Osteocyte (in vitro differentiated cells): ENCODE data around the gene CNTN1. TPM values are rescaled to one million over a fixed set of nuclear protein-coding genes. Genes with fewer than 3 reads are reported as not detected.

ENCODE experiments used
- DNase-seq: peaks from one replicate; pipeline ENCODE4 v3.0.0; 2021; ENCODE audit warnings: mixed read lengths; ENCODE audit not compliant: unreplicated experiment; ENCODE audit errors: extremely low spot score
- H3K27ac Mint-ChIP-seq: one replicate; pipeline ENCODE4 v1.8.0; 2021; ENCODE audit warnings: mild to moderate bottlenecking, mixed read lengths; ENCODE audit not compliant: unreplicated experiment
- H3K27me3 Mint-ChIP-seq: one replicate; pipeline ENCODE4 v1.8.0; 2021; ENCODE audit warnings: mixed read lengths; ENCODE audit not compliant: unreplicated experiment
- H3K36me3 Mint-ChIP-seq: one replicate; pipeline ENCODE4 v1.8.0; 2021; ENCODE audit warnings: mixed read lengths; ENCODE audit not compliant: unreplicated experiment
- H3K4me1 Mint-ChIP-seq: one replicate; pipeline ENCODE4 v1.8.0; 2021; ENCODE audit warnings: mixed read lengths; ENCODE audit not compliant: unreplicated experiment
- H3K4me3 Mint-ChIP-seq: one replicate; pipeline ENCODE4 v1.8.0; 2021; ENCODE audit warnings: mild to moderate bottlenecking, moderate library complexity, mixed read lengths; ENCODE audit not compliant: unreplicated experiment
- H3K9me3 Mint-ChIP-seq: one replicate; pipeline ENCODE4 v1.8.0; 2021; ENCODE audit warnings: mixed read lengths; ENCODE audit not compliant: unreplicated experiment
- CTCF ChIP-seq: fragments of 200-600 bp; sonication (generic); IDR thresholded peaks from 2 replicates; pipeline ENCODE4 v1.5.0; 2021; ENCODE audit warnings: antibody characterized with exemption, mild to moderate bottlenecking, moderate library complexity
- total RNA-seq: library from RNA; stranded (reverse); gene quantifications from 2 replicates; pipeline ENCODE4 v1.2.1, GENCODE V29; 2021

Gene CNTN1
- total RNA-seq, 1 donor from 2014 or later, result 1.8 TPM

GRCh38 chr12:40874868-40875267 lies 182.6 kb downstream of the CNTN1 start:
- Mint-ChIP-seq H3K27ac (no peak overlapping the region), H3K4me1 (no peaks in the 10 kb centered on the region), H3K36me3 (no peaks in the 10 kb centered on the region), H3K9me3 (no peaks in the 10 kb centered on the region), H3K27me3 (no peaks in the 10 kb centered on the region), H3K4me3 (no peak overlapping the region)
- no peak for TF ChIP-seq CTCF
- DNase-seq, result no peak

- H3K9me3 Mint-ChIP-seq, result no peaks in the 10 kb centered on the region
Measured at GRCh38 chr12:40889329-40889728, 197.1 kb downstream of the CNTN1 start.

GRCh38 chr12:40892528-40892927 lies 200.3 kb downstream of the CNTN1 start:
- no peaks in the 10 kb centered on the region for H3K36me3 Mint-ChIP-seq
- no peak overlapping the region for H3K27ac Mint-ChIP-seq
- H3K27me3 Mint-ChIP-seq, result no peaks in the 10 kb centered on the region
- DNase-seq, result no peak
- no peaks in the 10 kb centered on the region for H3K9me3 Mint-ChIP-seq
- TF ChIP-seq CTCF, result no peak
- H3K4me1 Mint-ChIP-seq, result no peaks in the 10 kb centered on the region
- H3K4me3 Mint-ChIP-seq, result no peak overlapping the region

More at GRCh38 chr12:40889329-40889728, 197.1 kb downstream of the CNTN1 start:
- Mint-ChIP-seq H3K36me3 (no peaks in the 10 kb centered on the region), H3K4me3 (no peak overlapping the region), H3K27me3 (no peaks in the 10 kb centered on the region), H3K4me1 (no peaks in the 10 kb centered on the region), H3K27ac (no peak overlapping the region)
- no peak for DNase-seq
- TF ChIP-seq CTCF, result no peak

- H3K4me3 Mint-ChIP-seq, result no peak overlapping the region
- H3K4me1 Mint-ChIP-seq, result no peaks in the 10 kb centered on the region
- no peak for DNase-seq
- H3K27ac Mint-ChIP-seq, result no peak overlapping the region
- no peaks in the 10 kb centered on the region for H3K27me3 Mint-ChIP-seq
- no peaks in the 10 kb centered on the region for H3K36me3 Mint-ChIP-seq
- no peak for TF ChIP-seq CTCF
- no peaks in the 10 kb centered on the region for H3K9me3 Mint-ChIP-seq
Measured at GRCh38 chr12:40898505-40898904, 206.3 kb downstream of the CNTN1 start.

GRCh38 chr12:40903040-40903439 lies 210.8 kb downstream of the CNTN1 start:
- Mint-ChIP-seq H3K27me3 (no peaks in the 10 kb centered on the region), H3K36me3 (no peaks in the 10 kb centered on the region), H3K27ac (no peak overlapping the region), H3K4me3 (no peak overlapping the region), H3K9me3 (no peaks in the 10 kb centered on the region), H3K4me1 (no peaks in the 10 kb centered on the region)
- TF ChIP-seq CTCF, result no peak
- DNase-seq, result no peak
